Stimulated activated memory B cell treated with anti-CD40 and anti-IgM and Interleukin-4, amounts not matched to agents 10 μg/mL and 1 μg/mL and 100 μg/mL, for 72 hours (primary cell): Measurements from ENCODE around the gene FYB1.

ENCODE experiments used
- ATAC-seq: fragments of 150-1000 bp; cut with Tn5 transposase; 2 replicates; pipeline ENCODE4 v1.10.0; 2021
- H3K27ac Mint-ChIP-seq: one replicate; pipeline ENCODE4 v1.8.0; 2022; ENCODE audit warnings: mild to moderate bottlenecking, mixed read lengths
- H3K27me3 Mint-ChIP-seq: one replicate; pipeline ENCODE4 v1.8.0; 2022; ENCODE audit warnings: mixed read lengths
- H3K36me3 Mint-ChIP-seq: one replicate; pipeline ENCODE4 v1.8.0; 2022; ENCODE audit warnings: mixed read lengths
- H3K4me1 Mint-ChIP-seq: one replicate; pipeline ENCODE4 v1.8.0; 2022; ENCODE audit warnings: mixed read lengths
- H3K4me3 Mint-ChIP-seq: one replicate; pipeline ENCODE4 v1.8.0; 2022; ENCODE audit warnings: mild to moderate bottlenecking, moderate library complexity, mixed read lengths
- H3K9me3 Mint-ChIP-seq: one replicate; pipeline ENCODE4 v1.8.0; 2022; ENCODE audit warnings: mixed read lengths

The FYB1 gene

GRCh38 chr5:39172593-39172992 lies 46.8 kb downstream of the FYB1 start:
- Mint-ChIP-seq H3K4me3 (no peak overlapping the region), H3K9me3 (peaks cover 7% of the 10 kb centered on the region), H3K36me3 (no peaks in the 10 kb centered on the region), H3K4me1 (peaks cover 32% of the 10 kb centered on the region), H3K27me3 (no peaks in the 10 kb centered on the region), H3K27ac (no peak overlapping the region)
- no peak for ATAC-seq

GRCh38 chr5:39171647-39172046 lies 47.7 kb downstream of the FYB1 start:
- Mint-ChIP-seq H3K36me3 (no peaks in the 10 kb centered on the region), H3K27ac (no peak overlapping the region), H3K4me1 (peaks cover 28% of the 10 kb centered on the region), H3K9me3 (peaks cover 7% of the 10 kb centered on the region), H3K4me3 (no peak overlapping the region), H3K27me3 (no peaks in the 10 kb centered on the region)
- ATAC-seq: no peak

GRCh38 chr5:39169081-39169480 lies 50.3 kb downstream of the FYB1 start:
- Mint-ChIP-seq H3K36me3 (no peaks in the 10 kb centered on the region), H3K4me1 (peaks cover 10% of the 10 kb centered on the region), H3K4me3 (no peak overlapping the region), H3K27ac (no peak overlapping the region), H3K27me3 (no peaks in the 10 kb centered on the region), H3K9me3 (peaks cover 7% of the 10 kb centered on the region)
- no peak for ATAC-seq

- Mint-ChIP-seq H3K9me3 (peaks cover 4% of the 10 kb centered on the region), H3K4me1 (peaks cover 15% of the 10 kb centered on the region), H3K36me3 (no peaks in the 10 kb centered on the region), H3K27ac (no peak overlapping the region), H3K27me3 (no peaks in the 10 kb centered on the region), H3K4me3 (no peak overlapping the region)
- no peak for ATAC-seq
Observed at GRCh38 chr5:39167972-39168342, 51.4 kb downstream of the FYB1 start.

GRCh38 chr5:39167141-39167971 lies 52.0 kb downstream of the FYB1 start:
- no peak overlapping the region for H3K27ac Mint-ChIP-seq
- no peak overlapping the region for H3K4me3 Mint-ChIP-seq
- H3K36me3 Mint-ChIP-seq: no peaks in the 10 kb centered on the region
- H3K9me3 Mint-ChIP-seq: peaks cover 4% of the 10 kb centered on the region
- H3K27me3 Mint-ChIP-seq: no peaks in the 10 kb centered on the region
- ATAC-seq: no peak
- peaks cover 15% of the 10 kb centered on the region for H3K4me1 Mint-ChIP-seq

- peaks cover 9% of the 10 kb centered on the region for H3K27me3 Mint-ChIP-seq
- ATAC-seq: no peak
- H3K36me3 Mint-ChIP-seq: no peaks in the 10 kb centered on the region
- H3K4me1 Mint-ChIP-seq: peaks cover 15% of the 10 kb centered on the region
- H3K4me3 Mint-ChIP-seq: no peak overlapping the region
- H3K9me3 Mint-ChIP-seq: no peaks in the 10 kb centered on the region
- H3K27ac Mint-ChIP-seq: no peak overlapping the region
Observed at GRCh38 chr5:39164529-39165402, 54.6 kb downstream of the FYB1 start.

- ATAC-seq: no peak
- Mint-ChIP-seq H3K27me3 (peaks cover 13% of the 10 kb centered on the region), H3K9me3 (no peaks in the 10 kb centered on the region), H3K4me1 (peaks cover 15% of the 10 kb centered on the region), H3K4me3 (no peak overlapping the region), H3K27ac (no peak overlapping the region), H3K36me3 (no peaks in the 10 kb centered on the region)
Observed at GRCh38 chr5:39164016-39164415, 55.3 kb downstream of the FYB1 start.

- Mint-ChIP-seq H3K27me3 (peaks cover 13% of the 10 kb centered on the region), H3K27ac (no peak overlapping the region), H3K4me1 (peaks cover 12% of the 10 kb centered on the region), H3K9me3 (no peaks in the 10 kb centered on the region), H3K4me3 (no peak overlapping the region), H3K36me3 (no peaks in the 10 kb centered on the region)
- ATAC-seq: no peak
Observed at GRCh38 chr5:39161578-39161977, 57.8 kb downstream of the FYB1 start.

- Mint-ChIP-seq H3K9me3 (no peaks in the 10 kb centered on the region), H3K4me3 (no peak overlapping the region), H3K27ac (no peak overlapping the region), H3K27me3 (peaks cover 13% of the 10 kb centered on the region), H3K36me3 (no peaks in the 10 kb centered on the region), H3K4me1 (peaks cover 12% of the 10 kb centered on the region)
- no peak for ATAC-seq
Observed at GRCh38 chr5:39160576-39161213, 58.7 kb downstream of the FYB1 start.

GRCh38 chr5:39159811-39160490 lies 59.4 kb downstream of the FYB1 start:
- peaks cover 16% of the 10 kb centered on the region for H3K4me1 Mint-ChIP-seq
- peaks cover 13% of the 10 kb centered on the region for H3K27me3 Mint-ChIP-seq
- no peak overlapping the region for H3K27ac Mint-ChIP-seq
- no peak for ATAC-seq
- no peaks in the 10 kb centered on the region for H3K36me3 Mint-ChIP-seq
- no peaks in the 10 kb centered on the region for H3K9me3 Mint-ChIP-seq
- no peak overlapping the region for H3K4me3 Mint-ChIP-seq

GRCh38 chr5:39158786-39159185 lies 60.6 kb downstream of the FYB1 start:
- Mint-ChIP-seq H3K27me3 (peaks cover 13% of the 10 kb centered on the region), H3K9me3 (no peaks in the 10 kb centered on the region), H3K27ac (no peak overlapping the region), H3K36me3 (no peaks in the 10 kb centered on the region), H3K4me1 (peaks cover 13% of the 10 kb centered on the region), H3K4me3 (no peak overlapping the region)
- no peak for ATAC-seq

GRCh38 chr5:39158127-39158593 lies 61.2 kb downstream of the FYB1 start:
- Mint-ChIP-seq H3K27ac (no peak overlapping the region), H3K4me3 (no peak overlapping the region), H3K27me3 (peaks cover 13% of the 10 kb centered on the region), H3K36me3 (no peaks in the 10 kb centered on the region), H3K4me1 (peaks cover 12% of the 10 kb centered on the region), H3K9me3 (no peaks in the 10 kb centered on the region)
- ATAC-seq: no peak

- Mint-ChIP-seq H3K9me3 (no peaks in the 10 kb centered on the region), H3K36me3 (no peaks in the 10 kb centered on the region), H3K4me1 (peaks cover 16% of the 10 kb centered on the region), H3K27me3 (peaks cover 13% of the 10 kb centered on the region), H3K27ac (no peak overlapping the region), H3K4me3 (no peak overlapping the region)
- no peak for ATAC-seq
Observed at GRCh38 chr5:39157701-39158100, 61.7 kb downstream of the FYB1 start.

- ATAC-seq: no peak
- H3K36me3 Mint-ChIP-seq: no peaks in the 10 kb centered on the region
- no peak overlapping the region for H3K4me3 Mint-ChIP-seq
- H3K27ac Mint-ChIP-seq: no peak overlapping the region
- peaks cover 32% of the 10 kb centered on the region for H3K4me1 Mint-ChIP-seq
- no peaks in the 10 kb centered on the region for H3K9me3 Mint-ChIP-seq
- peaks cover 13% of the 10 kb centered on the region for H3K27me3 Mint-ChIP-seq
Observed at GRCh38 chr5:39156082-39156481, 63.3 kb downstream of the FYB1 start.

GRCh38 chr5:39151745-39152144 lies 67.6 kb downstream of the FYB1 start:
- no peaks in the 10 kb centered on the region for H3K9me3 Mint-ChIP-seq
- no peak for ATAC-seq
- H3K36me3 Mint-ChIP-seq: no peaks in the 10 kb centered on the region
- H3K4me1 Mint-ChIP-seq: peaks cover 46% of the 10 kb centered on the region
- no peaks in the 10 kb centered on the region for H3K27me3 Mint-ChIP-seq
- no peak overlapping the region for H3K4me3 Mint-ChIP-seq
- H3K27ac Mint-ChIP-seq: peak overlapping the region; percentile 53
